Measurements from ENCODE around the gene LDB2. TPM values are rescaled to one million over a fixed set of nuclear protein-coding genes. Genes with fewer than 3 reads are reported as not detected.

The LDB2 gene
- total and polyA plus RNA-seq, 3 experiments from 2014 or later = not detected

DNA sequence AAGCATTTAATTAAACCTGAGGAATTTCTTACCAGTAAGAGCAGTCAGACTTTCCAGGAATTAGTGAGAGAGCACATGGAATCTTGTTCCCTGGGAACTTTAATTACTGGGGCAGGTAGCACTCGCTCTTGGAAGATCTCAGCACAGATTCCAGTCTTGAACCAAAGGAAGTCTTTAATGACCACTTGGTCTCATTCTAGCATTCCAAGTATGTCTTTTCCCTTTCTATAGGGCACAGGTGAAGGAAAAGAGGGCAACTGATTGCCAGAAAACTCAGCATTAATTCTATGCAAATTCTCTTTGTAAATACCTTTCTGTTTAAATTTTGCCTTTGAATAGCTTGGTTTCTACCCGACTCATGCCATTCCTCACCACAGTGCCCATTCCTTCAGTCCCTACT, 236.6 kb downstream of the LDB2 start:
- H3K4me3 Mint-ChIP-seq = no peak overlapping the region
- Histone ChIP-seq H3K9me3 (ENCODE audit: low read length) (no peaks in the 10 kb centered on the region), H3K4me1 (ENCODE audit: insufficient read depth, low read length) (no peaks in the 10 kb centered on the region), H3K4me3 (ENCODE audit: low read length) (no peak overlapping the region), H3K36me3 (ENCODE audit: insufficient read depth, low read length) (no peaks in the 10 kb centered on the region), H3K27ac (ENCODE audit: low read depth, low read length) (no peak overlapping the region), H3K27me3 (ENCODE audit: insufficient read depth, low read length, poor library complexity, severe bottlenecking) (no peaks in the 10 kb centered on the region)
- DNase-seq = no peak
- H3K27me3 Mint-ChIP-seq = peaks cover 0 to 3% of the 10 kb centered on the region in 2 donors
- ChIA-PET POLR2A (no interaction called here), CTCF (no interaction called here)
- H3K4me1 Mint-ChIP-seq = no peaks in the 10 kb centered on the region
- peaks cover 0 to 6% (median 0%) of the 10 kb centered on the region in 5 donors for H3K9me3 Mint-ChIP-seq
- no peaks in the 10 kb centered on the region for H3K36me3 Mint-ChIP-seq
- H3K27ac Mint-ChIP-seq = no peak overlapping the region

DNA sequence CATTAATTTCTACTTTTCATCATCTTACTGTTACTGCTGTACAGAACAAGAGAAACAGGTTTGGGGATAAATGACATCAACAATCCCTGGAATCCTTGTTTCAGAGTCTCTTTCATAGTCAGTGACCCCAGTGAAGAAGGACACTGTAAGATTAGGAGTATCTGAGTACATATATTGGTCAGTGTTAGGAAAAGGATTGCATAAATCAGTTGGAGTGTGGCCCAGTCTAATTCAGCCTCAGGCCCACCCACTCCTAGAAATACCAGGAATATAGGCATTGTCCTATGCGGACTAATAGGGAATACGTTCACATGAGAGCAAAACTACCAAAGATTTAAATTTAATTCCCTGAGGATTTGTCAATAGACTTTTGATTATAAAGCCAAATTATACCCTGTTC, 237.8 kb downstream of the LDB2 start:
- no peak overlapping the region for H3K27ac Mint-ChIP-seq
- no peak overlapping the region for H3K4me3 Mint-ChIP-seq
- peaks cover 0 to 6% (median 0%) of the 10 kb centered on the region in 5 donors for H3K9me3 Mint-ChIP-seq
- ChIA-PET POLR2A (no interaction called here), CTCF (no interaction called here)
- peaks cover 0 to 3% of the 10 kb centered on the region in 2 donors for H3K27me3 Mint-ChIP-seq
- Histone ChIP-seq H3K27me3 (ENCODE audit: insufficient read depth, low read length, poor library complexity, severe bottlenecking) (no peaks in the 10 kb centered on the region), H3K9me3 (ENCODE audit: low read length) (no peaks in the 10 kb centered on the region), H3K4me1 (ENCODE audit: insufficient read depth, low read length) (no peaks in the 10 kb centered on the region), H3K4me3 (ENCODE audit: low read length) (no peak overlapping the region), H3K36me3 (ENCODE audit: insufficient read depth, low read length) (no peaks in the 10 kb centered on the region), H3K27ac (ENCODE audit: low read depth, low read length) (no peak overlapping the region)
- no peak for DNase-seq
- H3K4me1 Mint-ChIP-seq = no peaks in the 10 kb centered on the region
- H3K36me3 Mint-ChIP-seq = no peaks in the 10 kb centered on the region

DNA sequence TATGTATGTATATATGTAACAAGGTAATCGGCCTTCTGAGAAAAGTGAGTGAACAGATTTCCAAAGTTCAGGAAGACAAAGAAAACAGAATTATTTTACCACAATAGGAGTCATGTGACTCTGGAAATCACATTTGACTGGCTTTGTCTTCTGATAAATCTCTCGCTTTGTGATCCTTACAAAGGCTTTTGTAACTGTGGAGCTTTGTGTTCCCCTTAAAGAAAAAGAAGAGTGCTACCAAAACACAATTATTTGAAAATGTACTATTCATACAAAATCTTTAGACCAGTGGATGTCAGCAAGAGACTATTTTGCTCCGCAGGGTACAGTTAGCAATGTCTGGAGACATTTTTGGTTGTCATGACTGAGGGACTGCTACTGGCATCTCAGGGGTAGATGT, 238.8 kb downstream of the LDB2 start:
- no peak for DNase-seq
- POLR2A ChIA-PET = no interaction called here
- no peaks in the 10 kb centered on the region for H3K4me1 Mint-ChIP-seq

DNA sequence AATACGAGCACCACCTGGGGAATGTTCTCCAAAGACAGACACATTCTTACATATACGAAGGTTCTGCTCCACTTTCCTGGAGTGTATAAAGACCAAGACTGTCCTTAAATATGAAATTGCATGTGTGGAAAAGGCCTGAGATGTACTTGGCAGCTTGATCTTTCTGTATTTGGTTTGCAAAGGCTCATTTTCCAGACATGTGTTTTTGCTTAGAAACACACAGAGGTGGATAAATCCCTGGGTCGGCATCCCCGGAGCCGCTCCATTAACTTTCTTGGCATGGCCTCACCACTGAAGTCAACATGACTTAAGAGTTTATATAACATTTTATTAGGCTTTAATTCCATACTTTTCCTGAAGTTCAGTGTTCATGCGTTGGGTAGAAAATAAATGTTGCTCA, 239.4 kb downstream of the LDB2 start:
- no peaks in the 10 kb centered on the region for H3K4me1 Mint-ChIP-seq
- H3K27ac ChIP-seq (ENCODE audit: low read depth, low read length) = no peak overlapping the region
- no peak overlapping the region for H3K27ac Mint-ChIP-seq
- H3K36me3 ChIP-seq (ENCODE audit: insufficient read depth, low read length) = no peaks in the 10 kb centered on the region
- no peak for DNase-seq
- no peak overlapping the region for H3K4me3 Mint-ChIP-seq
- no peaks in the 10 kb centered on the region for H3K4me1 ChIP-seq (ENCODE audit: insufficient read depth, low read length)
- peaks cover 0 to 1% of the 10 kb centered on the region in 2 donors for H3K27me3 Mint-ChIP-seq
- ChIA-PET CTCF (no interaction called here), POLR2A (no interaction called here)
- peaks cover 0 to 6% (median 0%) of the 10 kb centered on the region in 5 donors for H3K9me3 Mint-ChIP-seq
- H3K9me3 ChIP-seq (ENCODE audit: low read length) = no peaks in the 10 kb centered on the region
- no peak overlapping the region for H3K4me3 ChIP-seq (ENCODE audit: low read length)
- H3K27me3 ChIP-seq (ENCODE audit: insufficient read depth, low read length, poor library complexity, severe bottlenecking) = no peaks in the 10 kb centered on the region
- no peaks in the 10 kb centered on the region for H3K36me3 Mint-ChIP-seq

More for the DNA sequence above, 238.8 kb downstream of the LDB2 start:
- Histone ChIP-seq H3K27me3 (ENCODE audit: insufficient read depth, low read length, poor library complexity, severe bottlenecking) (no peaks in the 10 kb centered on the region), H3K4me1 (ENCODE audit: insufficient read depth, low read length) (no peaks in the 10 kb centered on the region), H3K27ac (ENCODE audit: low read depth, low read length) (no peak overlapping the region), H3K4me3 (ENCODE audit: low read length) (no peak overlapping the region), H3K9me3 (ENCODE audit: low read length) (no peaks in the 10 kb centered on the region), H3K36me3 (ENCODE audit: insufficient read depth, low read length) (no peaks in the 10 kb centered on the region)
- peaks cover 0 to 1% of the 10 kb centered on the region in 2 donors for H3K27me3 Mint-ChIP-seq
- H3K27ac Mint-ChIP-seq = no peak overlapping the region
- peaks cover 0 to 6% (median 0%) of the 10 kb centered on the region in 5 donors for H3K9me3 Mint-ChIP-seq
- no peaks in the 10 kb centered on the region for H3K36me3 Mint-ChIP-seq
- no peak overlapping the region for H3K4me3 Mint-ChIP-seq
- CTCF ChIA-PET = no interaction called here

DNA sequence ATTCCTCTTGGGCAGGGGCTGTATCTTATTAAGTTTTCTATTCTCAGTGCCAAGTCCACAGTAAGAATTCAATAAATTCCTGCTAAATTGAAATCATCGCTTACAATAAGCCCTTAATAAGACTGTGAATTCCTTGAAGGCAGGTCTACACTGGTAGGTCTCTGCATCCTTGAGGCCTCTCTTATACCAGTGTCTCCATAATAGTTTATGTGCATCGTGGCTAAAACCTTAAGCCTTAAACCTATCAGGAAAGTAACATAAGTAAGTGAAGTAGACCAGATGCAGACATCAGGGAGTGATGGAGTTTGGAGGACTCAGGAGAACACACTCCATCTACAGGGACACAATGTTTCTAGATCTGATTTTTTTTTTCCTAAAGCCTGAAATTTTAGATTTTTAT, 240.3 kb downstream of the LDB2 start:
- POLR2A ChIA-PET = no interaction called here

DNA sequence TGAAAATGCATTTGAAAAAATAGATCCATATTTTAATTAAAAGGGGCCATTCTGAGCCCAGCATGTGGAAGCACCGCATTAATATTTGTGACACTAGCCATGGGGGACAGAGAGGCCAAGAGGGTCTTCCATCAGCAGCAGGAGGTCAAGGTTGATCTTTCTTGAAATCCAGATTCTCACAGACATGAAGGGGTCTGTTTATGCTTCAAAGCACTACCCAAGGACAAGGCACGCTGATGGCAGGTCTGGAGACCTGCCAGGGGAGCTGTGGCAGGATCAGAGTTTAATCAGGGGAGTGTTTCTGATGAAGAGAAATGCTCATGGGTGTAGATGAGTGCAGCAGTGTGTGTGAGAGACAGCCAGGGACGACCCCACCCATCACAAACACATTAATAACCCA, 243.3 kb downstream of the LDB2 start:
- Mint-ChIP-seq H3K9me3 (peaks cover 0 to 2% (median 0%) of the 10 kb centered on the region in 5 donors), H3K27ac (no peak overlapping the region), H3K27me3 (peaks cover 4% of the 10 kb centered on the region in 2 donors)

More for the DNA sequence above, 240.3 kb downstream of the LDB2 start:
- peaks cover 0 to 6% (median 0%) of the 10 kb centered on the region in 5 donors for H3K9me3 Mint-ChIP-seq
- H3K27me3 Mint-ChIP-seq = peaks cover 1 to 4% of the 10 kb centered on the region in 2 donors
- no peak overlapping the region for H3K27ac Mint-ChIP-seq
- H3K4me1 Mint-ChIP-seq = no peaks in the 10 kb centered on the region
- CTCF ChIA-PET = no interaction called here
- Histone ChIP-seq H3K36me3 (ENCODE audit: insufficient read depth, low read length) (no peaks in the 10 kb centered on the region), H3K27ac (ENCODE audit: low read depth, low read length) (no peak overlapping the region), H3K9me3 (ENCODE audit: low read length) (no peaks in the 10 kb centered on the region), H3K27me3 (ENCODE audit: insufficient read depth, low read length, poor library complexity, severe bottlenecking) (no peaks in the 10 kb centered on the region), H3K4me3 (ENCODE audit: low read length) (no peak overlapping the region), H3K4me1 (ENCODE audit: insufficient read depth, low read length) (no peaks in the 10 kb centered on the region)
- DNase-seq = no peak
- H3K4me3 Mint-ChIP-seq = no peak overlapping the region
- H3K36me3 Mint-ChIP-seq = no peaks in the 10 kb centered on the region

DNA sequence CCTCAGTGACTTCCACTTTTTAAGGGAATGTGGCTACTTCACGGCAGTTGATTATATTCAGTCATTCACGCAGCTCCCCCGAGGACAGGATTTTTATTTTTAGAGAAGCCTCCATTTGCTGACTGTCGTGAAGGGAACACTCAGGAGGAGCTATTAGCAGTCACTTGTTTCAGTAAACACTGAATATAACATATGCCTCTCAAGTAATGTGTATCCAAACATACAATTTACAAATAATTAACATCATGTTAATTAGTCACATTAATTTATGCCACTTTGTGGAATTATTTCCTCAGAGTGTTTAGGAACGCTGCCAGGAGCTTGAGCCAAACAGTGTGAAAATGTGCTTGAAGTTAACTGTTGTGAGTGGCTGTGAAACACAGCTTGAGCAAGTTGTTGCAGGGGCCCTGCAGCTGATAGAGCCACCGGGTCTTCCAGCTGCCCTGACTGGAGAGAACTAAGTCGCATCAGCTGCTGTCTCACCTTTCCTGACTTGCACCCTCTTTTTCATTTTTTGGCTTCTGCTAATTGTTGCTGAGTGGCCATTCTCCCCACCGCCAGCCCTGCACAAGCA, 245.6 kb downstream of the LDB2 start:
- POLR2A ChIA-PET = no interaction called here
- Histone ChIP-seq H3K9me3 (ENCODE audit: low read length) (no peaks in the 10 kb centered on the region), H3K36me3 (ENCODE audit: insufficient read depth, low read length) (no peaks in the 10 kb centered on the region), H3K4me1 (ENCODE audit: insufficient read depth, low read length) (no peaks in the 10 kb centered on the region), H3K4me3 (ENCODE audit: low read length) (no peak overlapping the region), H3K27ac (ENCODE audit: low read depth, low read length) (no peak overlapping the region), H3K27me3 (ENCODE audit: insufficient read depth, low read length, poor library complexity, severe bottlenecking) (no peaks in the 10 kb centered on the region)
- no peak overlapping the region for H3K27ac Mint-ChIP-seq
- no peak for DNase-seq
- H3K27me3 Mint-ChIP-seq = peaks cover 4 to 6% of the 10 kb centered on the region in 2 donors
- CTCF ChIA-PET = no interaction called here
- H3K4me3 Mint-ChIP-seq = no peak overlapping the region
- no peaks in the 10 kb centered on the region for H3K36me3 Mint-ChIP-seq
- H3K4me1 Mint-ChIP-seq = no peaks in the 10 kb centered on the region
- H3K9me3 Mint-ChIP-seq = peaks cover 0 to 2% (median 0%) of the 10 kb centered on the region in 5 donors

More for the DNA sequence above, 243.3 kb downstream of the LDB2 start:
- Histone ChIP-seq H3K9me3 (ENCODE audit: low read length) (no peaks in the 10 kb centered on the region), H3K27me3 (ENCODE audit: insufficient read depth, low read length, poor library complexity, severe bottlenecking) (no peaks in the 10 kb centered on the region), H3K4me1 (ENCODE audit: insufficient read depth, low read length) (no peaks in the 10 kb centered on the region), H3K4me3 (ENCODE audit: low read length) (no peak overlapping the region), H3K36me3 (ENCODE audit: insufficient read depth, low read length) (no peaks in the 10 kb centered on the region), H3K27ac (ENCODE audit: low read depth, low read length) (no peak overlapping the region)
- no peak for DNase-seq
- Mint-ChIP-seq H3K4me1 (no peaks in the 10 kb centered on the region), H3K4me3 (no peak overlapping the region), H3K36me3 (no peaks in the 10 kb centered on the region)
- ChIA-PET CTCF (no interaction called here), POLR2A (no interaction called here)

DNA sequence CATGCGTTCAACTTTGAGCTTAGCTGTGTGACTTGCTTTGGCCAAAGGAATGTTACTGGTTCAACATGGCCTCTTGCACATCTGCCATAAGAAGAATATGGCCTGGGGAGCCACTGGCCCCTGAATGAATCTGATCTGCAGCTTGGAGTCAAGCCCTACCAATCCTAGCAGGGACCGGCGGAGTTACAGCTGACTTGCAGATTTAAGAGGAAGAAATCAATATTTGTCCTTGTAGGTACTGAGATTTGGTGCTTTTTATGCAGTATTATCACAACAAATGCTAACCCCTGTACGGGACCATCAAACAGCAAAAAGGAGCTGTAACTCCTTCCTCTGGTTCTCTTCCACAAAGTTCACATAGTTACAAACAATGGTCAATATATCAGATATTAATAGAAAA, 252.0 kb downstream of the LDB2 start:
- Mint-ChIP-seq H3K4me1 (no peaks in the 10 kb centered on the region), H3K27me3 (peaks cover 0 to 8% of the 10 kb centered on the region in 2 donors), H3K4me3 (no peak overlapping the region), H3K36me3 (no peaks in the 10 kb centered on the region), H3K27ac (no peak overlapping the region), H3K9me3 (peaks cover 0 to 4% (median 0%) of the 10 kb centered on the region in 5 donors)
- H3K27ac ChIP-seq (ENCODE audit: low read depth, low read length) = no peak overlapping the region
- DNase-seq = no peak
- no peaks in the 10 kb centered on the region for H3K9me3 ChIP-seq (ENCODE audit: low read length)
- POLR2A ChIA-PET = no interaction called here
- no peak overlapping the region for H3K4me3 ChIP-seq (ENCODE audit: low read length)
- no peaks in the 10 kb centered on the region for H3K27me3 ChIP-seq (ENCODE audit: insufficient read depth, low read length, poor library complexity, severe bottlenecking)
- H3K4me1 ChIP-seq (ENCODE audit: insufficient read depth, low read length) = no peaks in the 10 kb centered on the region
- no peaks in the 10 kb centered on the region for H3K36me3 ChIP-seq (ENCODE audit: insufficient read depth, low read length)
- CTCF ChIA-PET = no interaction called here

DNA sequence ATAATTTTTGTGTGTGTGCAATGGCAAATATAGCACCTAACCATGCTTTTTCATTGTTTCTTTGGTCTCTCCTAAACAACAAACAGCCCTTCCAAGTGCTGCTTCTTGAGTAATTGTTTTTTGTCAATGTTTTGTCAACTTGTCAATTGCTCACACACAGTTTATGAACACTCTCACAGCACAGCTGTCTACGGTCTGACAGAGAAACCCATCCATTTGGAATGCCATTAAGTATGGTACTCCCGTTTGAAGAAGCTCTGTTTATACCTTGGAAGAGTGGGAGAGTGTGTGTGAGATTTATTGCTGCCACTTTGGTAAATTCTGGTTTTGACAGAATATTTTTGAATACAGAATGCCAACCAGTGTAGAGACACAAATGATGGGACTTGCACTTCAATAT, 254.6 kb downstream of the LDB2 start:
- CTCF ChIA-PET = no interaction called here
- Mint-ChIP-seq H3K27me3 (peaks cover 4 to 7% of the 10 kb centered on the region in 2 donors), H3K27ac (no peak overlapping the region), H3K36me3 (no peaks in the 10 kb centered on the region), H3K4me1 (no peaks in the 10 kb centered on the region), H3K9me3 (peaks cover 0 to 4% (median 0%) of the 10 kb centered on the region in 5 donors), H3K4me3 (no peak overlapping the region)
- Histone ChIP-seq H3K27me3 (ENCODE audit: insufficient read depth, low read length, poor library complexity, severe bottlenecking) (no peaks in the 10 kb centered on the region), H3K36me3 (ENCODE audit: insufficient read depth, low read length) (no peaks in the 10 kb centered on the region), H3K9me3 (ENCODE audit: low read length) (no peaks in the 10 kb centered on the region), H3K27ac (ENCODE audit: low read depth, low read length) (no peak overlapping the region), H3K4me3 (ENCODE audit: low read length) (no peak overlapping the region), H3K4me1 (ENCODE audit: insufficient read depth, low read length) (no peaks in the 10 kb centered on the region)
- POLR2A ChIA-PET = no interaction called here
- no peak for DNase-seq

All from CD8-positive, alpha-beta memory T cell (primary cell).